ENCODE measurements around the gene ALDH1L2. TPM values are rescaled to one million over a fixed set of nuclear protein-coding genes. Genes with fewer than 3 reads are reported as not detected.
A peak's percentile ranks its signal among the peaks of the same experiment; 100 is the strongest.

Gene ALDH1L2
- total and polyA plus RNA-seq, 3 donors from 2014 or later: 2.3 to 3.5 (median 2.5) TPM

- no peak for TF ChIP-seq CTCF (IDR thresholded peaks at IDR 0.05)
- TF ChIP-seq POLR2A (IDR thresholded peaks at IDR 0.05): no peak
- peaks cover 3% of the 10 kb centered on the region for H3K4me1 ChIP-seq
- no peak overlapping the region for H3K27ac ChIP-seq
- 79 to 89% methylated on average over 9 of the region's 9 CpGs for WGBS, 2 donors
- no peaks in the 10 kb centered on the region for H3K36me3 ChIP-seq (ENCODE audit: low read depth, missing control alignments)
- DNase-seq: no peak
- intact Hi-C loops (cut with DNase I; ENCODE audit: low total_unique reads): no loop called here
- H3K4me3 ChIP-seq: no peak overlapping the region
- H3K27me3 ChIP-seq: no peaks in the 10 kb centered on the region
- H3K9me3 ChIP-seq: no peaks in the 10 kb centered on the region
These were observed 53.1 kb downstream of the ALDH1L2 start for GRCh38 chr12:105030820-105031807.

- intact Hi-C loops (cut with DNase I; ENCODE audit: low total_unique reads): no loop called here
- no peak for DNase-seq
- H3K27me3 ChIP-seq: no peaks in the 10 kb centered on the region
- TF ChIP-seq CTCF (IDR thresholded peaks at IDR 0.05) (no peak), POLR2A (IDR thresholded peaks at IDR 0.05) (no peak)
- peaks cover 3% of the 10 kb centered on the region for H3K4me1 ChIP-seq
- peak overlapping the region in 1 of 2 donors; percentile 28 for H3K27ac ChIP-seq
- no peak overlapping the region for H3K4me3 ChIP-seq
- no peaks in the 10 kb centered on the region for H3K9me3 ChIP-seq
- 89 to 93% methylated on average over 4 of the region's 4 CpGs for WGBS, 2 donors
- H3K36me3 ChIP-seq (ENCODE audit: low read depth, missing control alignments): no peaks in the 10 kb centered on the region
These were observed 57.8 kb downstream of the ALDH1L2 start for GRCh38 chr12:105026411-105026810.

DNA sequence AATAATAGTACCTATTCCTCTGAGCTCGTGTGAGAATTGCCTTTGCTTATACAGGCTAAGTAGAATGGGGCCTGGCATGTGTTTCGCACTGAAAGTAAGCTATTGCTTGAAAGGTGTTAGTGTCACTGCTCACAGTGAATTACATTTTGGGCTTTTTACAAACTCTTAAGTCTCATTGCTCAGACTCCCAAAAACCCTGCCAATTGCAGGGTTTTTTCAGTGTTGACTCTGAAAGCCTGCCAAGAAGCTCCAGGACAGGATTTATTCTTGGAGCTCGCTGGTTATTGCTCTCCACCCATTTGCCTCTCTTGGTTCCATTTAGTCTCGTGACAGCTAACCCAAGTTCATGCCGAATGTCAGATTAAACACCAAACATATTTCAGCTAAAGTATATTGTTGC is 58.4 kb downstream of the ALDH1L2 start:
- intact Hi-C loops (cut with DNase I; ENCODE audit: low total_unique reads): no loop called here
- peak; percentile 71 for DNase-seq
- Histone ChIP-seq H3K27ac (peak overlapping the region in 1 of 2 donors; percentile 28), H3K4me1 (peaks cover 3% of the 10 kb centered on the region), H3K36me3 (ENCODE audit: low read depth, missing control alignments) (no peaks in the 10 kb centered on the region), H3K9me3 (no peaks in the 10 kb centered on the region), H3K4me3 (no peak overlapping the region), H3K27me3 (no peaks in the 10 kb centered on the region)
- TF ChIP-seq CTCF (IDR thresholded peaks at IDR 0.05) (no peak), POLR2A (IDR thresholded peaks at IDR 0.05) (no peak)
- 49 to 56% methylated on average over 5 of the region's 5 CpGs for WGBS, 2 donors

DNA sequence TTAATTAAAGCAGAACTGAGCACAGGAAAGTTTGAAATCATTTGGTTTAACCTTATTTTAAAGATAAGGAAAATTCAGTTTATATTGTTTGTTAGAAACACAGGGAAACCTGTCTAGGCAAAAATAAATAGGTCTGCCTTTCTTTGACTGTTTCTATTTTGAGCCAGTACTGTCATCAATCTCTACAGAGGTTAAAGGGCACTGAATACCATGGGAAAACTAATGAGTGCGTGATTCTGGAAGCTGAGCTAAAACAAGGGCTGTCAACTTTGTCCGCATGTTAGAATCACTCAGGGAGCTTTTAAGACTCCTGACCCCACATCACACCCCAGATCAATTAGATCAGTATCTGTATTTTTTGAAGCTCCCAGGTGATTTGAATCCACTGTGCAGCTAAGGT is 59.3 kb downstream of the ALDH1L2 start:
- H3K27me3 ChIP-seq: no peaks in the 10 kb centered on the region
- H3K4me1 ChIP-seq: peaks cover 3% of the 10 kb centered on the region
- TF ChIP-seq POLR2A (IDR thresholded peaks at IDR 0.05) (no peak), CTCF (IDR thresholded peaks at IDR 0.05) (no peak)
- no peak overlapping the region for H3K4me3 ChIP-seq
- H3K36me3 ChIP-seq (ENCODE audit: low read depth, missing control alignments): no peaks in the 10 kb centered on the region
- H3K9me3 ChIP-seq: no peaks in the 10 kb centered on the region
- no peak overlapping the region for H3K27ac ChIP-seq
- 78 to 90% methylated on average over 2 of the region's 2 CpGs for WGBS, 2 donors
- DNase-seq: no peak
- intact Hi-C loops (cut with DNase I; ENCODE audit: low total_unique reads): no loop called here
